GM19023 (cell line): ENCODE measurements around the gene CDC45.
"Not testable (repeated sequence)": the region's sequence is repeated elsewhere in the genome, so short reads cannot be mapped to it uniquely, and the experiment has no call there.

ENCODE experiments used
- ATAC-seq: cut with Tn5 transposase; IDR thresholded peaks from one replicate; pipeline ENCODE4 v1.9.1; 2021; ENCODE audit warnings: mild to moderate bottlenecking, moderate library complexity; ENCODE audit not compliant: unreplicated experiment

The CDC45 gene

GRCh38 chr22:19479355-19480172 lies at the start of gene CDC45:
TSS of gene CDC45 (plus strand) at chr22:19479920. CDS start at chr22:19479969, 49 bp downstream.
- ATAC-seq, result peak; percentile 90

GRCh38 chr22:19429950-19430889 lies 49.5 kb upstream of the CDC45 start:
- ATAC-seq, result no peak

GRCh38 chr22:19430890-19431541 lies 48.7 kb upstream of the CDC45 start:
- ATAC-seq, result peak; percentile 16

GRCh38 chr22:19431649-19432132 lies 48.0 kb upstream of the CDC45 start, which contains the start of gene HIRA:
TSS of gene HIRA (minus strand) at chr22:19431733. CDS start at chr22:19431476, 257 bp downstream.
- peak; percentile 47 for ATAC-seq

GRCh38 chr22:19432133-19432851 lies 47.4 kb upstream of the CDC45 start, which contains the start of gene MRPL40:
TSS of gene MRPL40 (plus strand) at chr22:19432545. CDS start at chr22:19432555, 10 bp downstream.
- ATAC-seq, result peak; percentile 80

GRCh38 chr22:19434401-19434800 lies 45.3 kb upstream of the CDC45 start:
- ATAC-seq, result no peak

GRCh38 chr22:19434829-19435580 lies 44.7 kb upstream of the CDC45 start:
- no peak for ATAC-seq

GRCh38 chr22:19436444-19437161 lies 43.1 kb upstream of the CDC45 start:
- not testable (repeated sequence) for ATAC-seq

GRCh38 chr22:19438298-19438697 lies 41.4 kb upstream of the CDC45 start:
- no peak for ATAC-seq

- ATAC-seq, result no peak
Measured at GRCh38 chr22:19440411-19441195, 39.1 kb upstream of the CDC45 start.

GRCh38 chr22:19442166-19442565 lies 37.6 kb upstream of the CDC45 start:
- ATAC-seq, result no peak

GRCh38 chr22:19443544-19444211 lies 36.0 kb upstream of the CDC45 start:
- no peak for ATAC-seq

GRCh38 chr22:19445279-19445982 lies 34.3 kb upstream of the CDC45 start:
- not testable (repeated sequence) for ATAC-seq

- no peak for ATAC-seq
Measured at GRCh38 chr22:19446603-19447329, 33.0 kb upstream of the CDC45 start.

- ATAC-seq, result peak; percentile 85
Measured at GRCh38 chr22:19447330-19448075, 32.2 kb upstream of the CDC45 start, which contains the start of gene C22orf39. TSS of gene C22orf39 (minus strand) at chr22:19447711. CDS start at chr22:19447688, 23 bp downstream.
